Measurements from ENCODE around the gene DIRAS1.
"Not testable (repeated sequence)": the region's sequence is repeated elsewhere in the genome, so short reads cannot be mapped to it uniquely, and the experiment has no call there.

Gene DIRAS1

DNA sequence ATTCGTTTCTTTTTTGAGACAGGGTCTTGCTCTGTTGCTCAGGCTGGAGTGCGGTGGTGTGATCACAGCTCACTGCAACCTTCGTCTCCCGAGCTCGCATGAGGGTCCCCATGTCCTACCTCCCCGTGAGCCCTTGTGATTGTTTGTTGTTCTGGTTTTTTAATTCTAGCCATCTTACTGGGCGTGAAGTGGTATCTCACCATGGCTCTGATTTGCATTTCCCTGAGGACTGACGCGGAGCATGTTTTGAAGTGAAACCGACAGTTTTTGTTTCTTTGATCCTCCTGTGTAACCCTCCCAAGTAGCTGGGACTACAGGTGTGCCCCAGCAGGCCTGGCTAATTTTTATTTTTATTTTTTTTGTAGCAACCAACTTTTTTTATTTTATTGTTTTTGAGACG is 40.4 kb downstream of the DIRAS1 start:
- TF ChIP-seq EZH2phosphoT487 (IDR thresholded peaks at IDR 0.05; ENCODE audit: borderline replicate concordance, low read length) = no peak
- TF ChIP-seq, protein P1, sequence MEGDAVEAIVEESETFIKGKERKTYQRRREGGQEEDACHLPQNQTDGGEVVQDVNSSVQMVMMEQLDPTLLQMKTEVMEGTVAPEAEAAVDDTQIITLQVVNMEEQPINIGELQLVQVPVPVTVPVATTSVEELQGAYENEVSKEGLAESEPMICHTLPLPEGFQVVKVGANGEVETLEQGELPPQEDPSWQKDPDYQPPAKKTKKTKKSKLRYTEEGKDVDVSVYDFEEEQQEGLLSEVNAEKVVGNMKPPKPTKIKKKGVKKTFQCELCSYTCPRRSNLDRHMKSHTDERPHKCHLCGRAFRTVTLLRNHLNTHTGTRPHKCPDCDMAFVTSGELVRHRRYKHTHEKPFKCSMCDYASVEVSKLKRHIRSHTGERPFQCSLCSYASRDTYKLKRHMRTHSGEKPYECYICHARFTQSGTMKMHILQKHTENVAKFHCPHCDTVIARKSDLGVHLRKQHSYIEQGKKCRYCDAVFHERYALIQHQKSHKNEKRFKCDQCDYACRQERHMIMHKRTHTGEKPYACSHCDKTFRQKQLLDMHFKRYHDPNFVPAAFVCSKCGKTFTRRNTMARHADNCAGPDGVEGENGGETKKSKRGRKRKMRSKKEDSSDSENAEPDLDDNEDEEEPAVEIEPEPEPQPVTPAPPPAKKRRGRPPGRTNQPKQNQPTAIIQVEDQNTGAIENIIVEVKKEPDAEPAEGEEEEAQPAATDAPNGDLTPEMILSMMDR (IDR thresholded peaks at IDR 0.05; ENCODE audit: low read depth, low read length, poor library complexity, severe bottlenecking) = no peak
- Histone ChIP-seq H4K20me1 (ENCODE audit: control insufficient read depth, insufficient read depth, low read depth, low read length) (no peaks in the 10 kb centered on the region), H3K4me3 (ENCODE audit: low read length) (peak overlapping the region; percentile 66), H3K4me1 (ENCODE audit: control insufficient read depth, low read length) (peaks cover 68% of the 10 kb centered on the region), H3K36me3 (ENCODE audit: control insufficient read depth, low read length) (peaks cover 64% of the 10 kb centered on the region), H3K27me3 (ENCODE audit: control insufficient read depth, low read length) (no peaks in the 10 kb centered on the region), H3F3A (ENCODE audit: control insufficient read depth, insufficient read depth) (peaks cover 23% of the 10 kb centered on the region), H3K79me2 (ENCODE audit: control insufficient read depth, low read length) (peaks cover 78% of the 10 kb centered on the region), H3K9me3 (ENCODE audit: control insufficient read depth, insufficient read depth, low read length) (no peaks in the 10 kb centered on the region), H3K27ac (ENCODE audit: low read depth, low read length) (peak overlapping the region; percentile 97), H3K9me2 (replicated peaks; ENCODE audit: control insufficient read depth, low read length) (no peaks in the 10 kb centered on the region), H3K4me2 (ENCODE audit: low read length) (peak overlapping the region; percentile 84)

DNA sequence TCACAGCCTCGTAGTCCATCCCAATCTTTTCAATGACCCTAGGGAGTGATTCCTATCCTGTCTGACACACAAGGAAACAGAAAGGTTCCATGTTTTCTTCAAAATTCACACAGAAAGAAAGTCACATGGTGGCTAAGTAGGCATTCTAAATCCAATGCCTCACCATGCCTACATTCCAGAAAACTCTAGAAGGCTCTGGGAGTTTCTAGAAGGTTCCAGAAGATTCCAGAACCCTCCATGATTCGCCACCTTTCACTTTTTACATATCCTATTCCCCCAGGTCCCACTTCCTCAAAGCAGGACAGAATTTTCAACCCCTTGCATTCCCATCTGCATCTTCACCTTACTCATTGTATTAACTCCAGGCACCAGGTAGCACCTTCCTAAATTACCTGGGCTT is 41.7 kb downstream of the DIRAS1 start:
- Histone ChIP-seq H3K9me2 (replicated peaks; ENCODE audit: control insufficient read depth, low read length) (no peaks in the 10 kb centered on the region), H3K4me2 (ENCODE audit: low read length) (peak overlapping the region; percentile 84), H3K27ac (ENCODE audit: low read depth, low read length) (peak overlapping the region; percentile 97), H3K27me3 (ENCODE audit: control insufficient read depth, low read length) (no peaks in the 10 kb centered on the region), H4K20me1 (ENCODE audit: control insufficient read depth, insufficient read depth, low read depth, low read length) (no peaks in the 10 kb centered on the region), H3F3A (ENCODE audit: control insufficient read depth, insufficient read depth) (peaks cover 30% of the 10 kb centered on the region), H3K79me2 (ENCODE audit: control insufficient read depth, low read length) (peaks cover 78% of the 10 kb centered on the region), H3K4me1 (ENCODE audit: control insufficient read depth, low read length) (peaks cover 64% of the 10 kb centered on the region), H3K36me3 (ENCODE audit: control insufficient read depth, low read length) (peaks cover 76% of the 10 kb centered on the region), H3K9me3 (ENCODE audit: control insufficient read depth, insufficient read depth, low read length) (no peaks in the 10 kb centered on the region), H3K4me3 (ENCODE audit: low read length) (peak overlapping the region; percentile 18; the same call in 1 of the 2 replicates)
- TF ChIP-seq, protein P1 (IDR thresholded peaks at IDR 0.05; ENCODE audit: low read depth, low read length, poor library complexity, severe bottlenecking) = no peak
- no peak for TF ChIP-seq EZH2phosphoT487 (IDR thresholded peaks at IDR 0.05; ENCODE audit: borderline replicate concordance, low read length)

DNA sequence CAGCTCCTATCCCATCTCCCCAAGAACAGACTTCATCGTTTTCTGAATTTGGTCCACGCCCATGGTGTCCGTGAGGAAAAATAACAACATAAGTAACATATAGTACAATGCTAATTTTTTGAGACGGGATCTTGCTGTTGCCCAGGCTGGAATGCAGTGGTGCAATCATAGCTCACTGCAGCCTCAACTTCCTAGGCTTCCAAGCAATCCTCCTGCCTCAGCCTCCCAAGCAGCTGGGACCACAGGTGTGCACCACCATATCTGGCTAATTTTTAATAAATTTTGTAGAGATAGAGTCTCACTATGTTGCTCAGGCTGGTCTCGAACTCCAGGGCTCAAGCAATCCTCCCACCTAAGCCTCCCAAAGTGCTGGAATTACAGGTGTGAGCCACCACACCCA is 42.2 kb downstream of the DIRAS1 start:
- H3K4me1 ChIP-seq (ENCODE audit: control insufficient read depth, low read length) = peaks cover 64% of the 10 kb centered on the region
- peaks cover 79% of the 10 kb centered on the region for H3K79me2 ChIP-seq (ENCODE audit: control insufficient read depth, low read length)
- H3K36me3 ChIP-seq (ENCODE audit: control insufficient read depth, low read length) = peaks cover 77% of the 10 kb centered on the region
- H3K27me3 ChIP-seq (ENCODE audit: control insufficient read depth, low read length); H4K20me1 ChIP-seq (ENCODE audit: control insufficient read depth, insufficient read depth, low read depth, low read length); H3K9me2 ChIP-seq (replicated peaks; ENCODE audit: control insufficient read depth, low read length); H3K4me3 ChIP-seq (ENCODE audit: low read length); H3K4me2 ChIP-seq (ENCODE audit: low read length); H3K9me3 ChIP-seq (ENCODE audit: control insufficient read depth, insufficient read depth, low read length): not testable (repeated sequence)
- peak overlapping the region; percentile 0; the same call in 1 of the 2 replicates for H3K27ac ChIP-seq (ENCODE audit: low read depth, low read length)
- peaks cover 30% of the 10 kb centered on the region for H3F3A ChIP-seq (ENCODE audit: control insufficient read depth, insufficient read depth)

DNA sequence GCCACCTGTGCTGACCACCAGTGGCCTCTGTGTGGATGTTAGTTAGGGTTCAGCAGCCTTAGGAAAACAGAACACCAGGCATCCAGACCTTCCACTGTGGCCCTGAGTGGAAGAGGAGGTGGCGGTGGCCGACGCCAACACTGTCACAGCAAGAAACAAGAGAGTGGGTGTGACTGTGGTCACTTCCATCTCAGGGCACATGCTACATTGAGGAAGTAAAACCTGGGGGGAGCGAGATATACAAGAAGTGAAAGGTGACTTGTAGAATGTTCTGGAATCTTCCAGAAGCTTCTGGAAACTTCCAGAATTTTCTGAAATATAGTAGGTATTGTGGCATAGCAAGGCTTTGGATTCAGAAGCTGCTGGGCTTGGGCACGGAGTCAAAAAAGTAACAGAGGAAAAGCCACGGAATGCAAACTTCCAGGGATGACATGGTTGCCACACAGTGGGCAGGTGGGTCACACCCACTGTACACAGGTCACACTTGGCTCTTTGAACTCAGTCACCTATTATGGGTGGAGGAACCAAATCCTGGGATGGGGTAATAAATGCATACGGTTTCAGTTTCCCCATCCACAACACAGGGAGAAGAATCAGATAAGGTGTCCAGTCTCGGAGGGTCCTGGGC is 43.0 kb downstream of the DIRAS1 start:
- Histone ChIP-seq H3K36me3 (ENCODE audit: control insufficient read depth, low read length) (peaks cover 73% of the 10 kb centered on the region), H3K9me3 (ENCODE audit: control insufficient read depth, insufficient read depth, low read length) (no peaks in the 10 kb centered on the region), H3K79me2 (ENCODE audit: control insufficient read depth, low read length) (peaks cover 78% of the 10 kb centered on the region), H3K4me1 (ENCODE audit: control insufficient read depth, low read length) (peaks cover 57% of the 10 kb centered on the region), H3K9me2 (replicated peaks; ENCODE audit: control insufficient read depth, low read length) (no peaks in the 10 kb centered on the region), H4K20me1 (ENCODE audit: control insufficient read depth, insufficient read depth, low read depth, low read length) (no peaks in the 10 kb centered on the region), H3K27me3 (ENCODE audit: control insufficient read depth, low read length) (no peaks in the 10 kb centered on the region), H3K27ac (ENCODE audit: low read depth, low read length) (peak overlapping the region; percentile 0; the same call in 1 of the 2 replicates), H3K4me2 (ENCODE audit: low read length) (peak overlapping the region; percentile 3; the same call in 1 of the 2 replicates), H3K4me3 (ENCODE audit: low read length) (no peak overlapping the region), H3F3A (ENCODE audit: control insufficient read depth, insufficient read depth) (peaks cover 23% of the 10 kb centered on the region)
- TF ChIP-seq, protein P1 (IDR thresholded peaks at IDR 0.05; ENCODE audit: low read depth, low read length, poor library complexity, severe bottlenecking) = no peak
- no peak for TF ChIP-seq EZH2phosphoT487 (IDR thresholded peaks at IDR 0.05; ENCODE audit: borderline replicate concordance, low read length)
